Dendritic cell treated with granulocyte-macrophage colony-stimulating factor and Interleukin-4, amounts not matched to agents 40 ng/mL and 50 ng/mL, for 4 days (primary cell): ENCODE data around the gene VSIR.

Source experiments
- H3K27ac Mint-ChIP-seq: one replicate; pipeline ENCODE4 v1.8.0; 2022; ENCODE audit warnings: mild to moderate bottlenecking, mixed read lengths
- H3K27me3 Mint-ChIP-seq: one replicate; pipeline ENCODE4 v1.8.0; 2022; ENCODE audit warnings: mild to moderate bottlenecking, mixed read lengths
- H3K36me3 Mint-ChIP-seq: one replicate; pipeline ENCODE4 v1.8.0; 2022; ENCODE audit warnings: low read depth, mixed read lengths
- H3K4me1 Mint-ChIP-seq: one replicate; pipeline ENCODE4 v1.8.0; 2022; ENCODE audit warnings: low read depth, mixed read lengths
- H3K4me3 Mint-ChIP-seq: one replicate; pipeline ENCODE4 v1.8.0; 2022; ENCODE audit warnings: mild to moderate bottlenecking, moderate library complexity, mixed read lengths
- H3K9me3 Mint-ChIP-seq: one replicate; pipeline ENCODE4 v1.8.0; 2022; ENCODE audit warnings: mixed read lengths
- intact Hi-C: fragments of 100-400 bp; cut with micrococcal nuclease; formaldehyde crosslinking; loops from one replicate; pipeline ENCODE4 v1.15.0; 2022

Gene VSIR

GRCh38 chr10:71704816-71705215 lies 68.5 kb downstream of the VSIR start:
- H3K4me3 Mint-ChIP-seq, result no peak overlapping the region
- H3K27ac Mint-ChIP-seq, result peak overlapping the region; percentile 48
- intact Hi-C loops, result loop anchor here (5.0 to 10.0 kb wide), 2 partner anchors 220 to 323 kb away; no protein-coding TSS in a partner anchor
- no peaks in the 10 kb centered on the region for H3K36me3 Mint-ChIP-seq
- no peaks in the 10 kb centered on the region for H3K27me3 Mint-ChIP-seq
- H3K4me1 Mint-ChIP-seq, result peaks cover 68% of the 10 kb centered on the region
- H3K9me3 Mint-ChIP-seq, result no peaks in the 10 kb centered on the region

DNA sequence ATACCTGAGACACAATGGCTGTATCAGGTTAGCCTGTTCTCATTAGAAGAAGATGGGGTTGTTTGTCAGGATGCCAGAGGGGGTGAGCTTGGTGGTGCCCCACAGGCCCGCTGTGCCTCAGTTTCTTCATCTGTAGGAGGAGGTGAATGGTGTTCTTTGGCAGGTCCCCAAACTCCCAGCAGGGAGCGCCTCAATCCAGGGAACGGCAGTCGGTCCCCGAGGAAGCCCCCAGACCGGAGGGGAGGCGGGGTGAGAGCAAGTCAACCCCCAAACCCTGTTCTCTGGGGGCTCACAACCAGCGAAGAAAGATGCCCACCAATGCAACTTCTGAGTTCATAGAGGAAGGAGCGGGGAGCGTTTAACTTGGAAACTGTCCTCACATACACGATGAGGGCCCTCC lies 69.7 kb downstream of the VSIR start:
- no peaks in the 10 kb centered on the region for H3K36me3 Mint-ChIP-seq

DNA sequence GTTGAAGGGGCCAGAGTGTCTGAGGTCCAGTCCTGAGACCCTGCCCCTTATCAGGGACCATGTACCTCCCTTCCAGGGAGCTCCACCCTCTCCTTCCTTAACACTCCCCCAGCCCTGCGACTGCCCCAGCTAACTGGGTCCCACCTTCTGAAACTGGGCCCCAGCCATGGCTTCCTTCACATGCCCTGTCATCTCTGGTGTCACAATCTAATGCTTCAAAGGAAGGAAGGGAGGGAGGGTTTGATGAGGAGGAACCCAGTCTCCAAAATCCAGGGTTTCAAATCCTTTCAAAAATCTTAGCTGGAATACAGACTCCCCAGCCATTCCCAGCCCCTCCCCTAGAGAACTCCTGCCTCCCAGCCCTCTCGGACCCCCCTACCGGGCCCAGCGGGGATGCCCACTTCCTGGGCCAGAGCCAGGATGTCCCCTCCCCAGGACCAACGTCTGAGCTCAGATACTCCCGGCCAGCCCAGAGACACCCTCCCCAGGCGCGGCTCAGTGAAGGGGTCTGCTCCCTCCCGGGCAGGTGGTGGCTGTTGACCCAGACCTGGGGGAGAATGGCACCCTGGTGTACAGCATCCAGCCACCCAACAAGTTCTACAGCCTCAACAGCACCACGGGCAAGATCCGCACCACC lies 71.7 kb downstream of the VSIR start:
- Mint-ChIP-seq H3K9me3 (no peaks in the 10 kb centered on the region), H3K36me3 (no peaks in the 10 kb centered on the region), H3K27ac (peak overlapping the region; percentile 63), H3K27me3 (no peaks in the 10 kb centered on the region), H3K4me1 (peaks cover 73% of the 10 kb centered on the region), H3K4me3 (no peak overlapping the region)
- intact Hi-C loops, result loop anchor here (10.0 kb wide), 1 partner anchor 217 kb away; no protein-coding TSS in a partner anchor

More for the DNA sequence above, 69.7 kb downstream of the VSIR start:
- Mint-ChIP-seq H3K9me3 (no peaks in the 10 kb centered on the region), H3K27ac (no peak overlapping the region), H3K4me1 (peaks cover 68% of the 10 kb centered on the region), H3K27me3 (no peaks in the 10 kb centered on the region), H3K4me3 (no peak overlapping the region)
- intact Hi-C loops, result loop anchor here (10.0 kb wide), 1 partner anchor 219 kb away; no protein-coding TSS in a partner anchor

GRCh38 chr10:71700731-71701368 lies 72.5 kb downstream of the VSIR start:
- no peaks in the 10 kb centered on the region for H3K27me3 Mint-ChIP-seq
- intact Hi-C loops, result loop anchor here (10.0 kb wide), 1 partner anchor 216 kb away; no protein-coding TSS in a partner anchor
- no peak overlapping the region for H3K4me3 Mint-ChIP-seq
- H3K4me1 Mint-ChIP-seq, result peaks cover 80% of the 10 kb centered on the region
- H3K27ac Mint-ChIP-seq, result peak overlapping the region; percentile 63
- no peaks in the 10 kb centered on the region for H3K36me3 Mint-ChIP-seq
- H3K9me3 Mint-ChIP-seq, result no peaks in the 10 kb centered on the region

DNA sequence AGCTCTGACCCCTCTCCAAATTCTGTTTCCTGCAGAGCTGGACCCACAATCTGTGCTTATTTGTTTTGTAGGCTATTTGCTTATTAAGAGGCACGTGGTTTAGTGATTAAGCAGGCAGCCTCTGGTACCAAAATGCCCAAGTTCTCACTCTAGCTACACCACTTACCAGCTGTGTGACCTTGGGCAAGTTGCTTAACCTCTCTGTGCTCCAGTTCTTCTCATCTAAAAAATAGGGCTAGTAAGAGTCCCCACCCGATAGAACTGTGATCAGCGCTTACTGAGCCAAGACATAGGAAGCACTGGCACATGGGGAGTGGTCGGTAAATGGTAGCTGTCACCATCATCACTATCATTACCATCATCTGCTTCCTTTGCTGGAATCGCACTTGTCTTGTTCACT lies 74.6 kb downstream of the VSIR start:
- peaks cover 89% of the 10 kb centered on the region for H3K4me1 Mint-ChIP-seq
- H3K4me3 Mint-ChIP-seq, result no peak overlapping the region
- H3K27me3 Mint-ChIP-seq, result no peaks in the 10 kb centered on the region
- no peaks in the 10 kb centered on the region for H3K9me3 Mint-ChIP-seq
- H3K36me3 Mint-ChIP-seq, result no peaks in the 10 kb centered on the region
- intact Hi-C loops, result loop anchor here (5.0 to 10.0 kb wide), 2 partner anchors 64 to 386 kb away; no protein-coding TSS in a partner anchor
- H3K27ac Mint-ChIP-seq, result peak overlapping the region; percentile 63

GRCh38 chr10:71697938-71698709 lies 75.2 kb downstream of the VSIR start:
- intact Hi-C loops, result loop anchor here (5.0 to 10.0 kb wide), 2 partner anchors 63 to 386 kb away; no protein-coding TSS in a partner anchor
- peaks cover 92% of the 10 kb centered on the region for H3K4me1 Mint-ChIP-seq
- no peak overlapping the region for H3K4me3 Mint-ChIP-seq
- no peaks in the 10 kb centered on the region for H3K36me3 Mint-ChIP-seq
- no peaks in the 10 kb centered on the region for H3K27me3 Mint-ChIP-seq
- H3K27ac Mint-ChIP-seq, result peak overlapping the region; percentile 97
- no peaks in the 10 kb centered on the region for H3K9me3 Mint-ChIP-seq
